ENCODE measurements around the gene ADARB1.

The ADARB1 gene

GRCh38 chr21:45122432-45123132 is 48.2 kb downstream of the ADARB1 start:
- H3K4me3 ChIP-seq (ENCODE audit: low read depth, low read length) = no peak overlapping the region
- no peak for DNase-seq (ENCODE audit: low read depth, low spot score)
- ChIA-PET POLR2A (no interaction called here), CTCF (interaction anchor here (0.7 to 4.4 kb wide), 6 partner anchors 15 to 329 kb away, joined by 3 to 30 read pairs (median 8); no protein-coding TSS in a partner anchor)
- no peak for TF ChIP-seq CTCF (IDR thresholded peaks at IDR 0.05; ENCODE audit: insufficient read depth, low read length, missing control alignments)

- no peak overlapping the region for H3K4me3 ChIP-seq (ENCODE audit: low read depth, low read length)
- POLR2A ChIA-PET = no interaction called here
- CTCF ChIA-PET = interaction anchor here (0.8 to 9.8 kb wide), 3 partner anchors 16 to 21 kb away, joined by 3 to 153 read pairs (median 3); no protein-coding TSS in a partner anchor
- no peak for DNase-seq (ENCODE audit: low read depth, low spot score)
- no peak for TF ChIP-seq CTCF (IDR thresholded peaks at IDR 0.05; ENCODE audit: insufficient read depth, low read length, missing control alignments)
These were observed 49.1 kb downstream of the ADARB1 start for GRCh38 chr21:45123440-45123839.

GRCh38 chr21:45124596-45124995 is 50.2 kb downstream of the ADARB1 start:
- TF ChIP-seq CTCF (IDR thresholded peaks at IDR 0.05; ENCODE audit: insufficient read depth, low read length, missing control alignments) = no peak
- DNase-seq (ENCODE audit: low read depth, low spot score) = no peak
- POLR2A ChIA-PET = no interaction called here
- CTCF ChIA-PET = interaction anchor here (0.8 to 10.0 kb wide), 5 partner anchors 10 to 180 kb away, joined by 3 to 270 read pairs (median 8); partner anchors contain the start of gene SLX9
- no peak overlapping the region for H3K4me3 ChIP-seq (ENCODE audit: low read depth, low read length)

GRCh38 chr21:45125357-45125756 is 51.0 kb downstream of the ADARB1 start:
- no peak for DNase-seq (ENCODE audit: low read depth, low spot score)
- TF ChIP-seq CTCF (IDR thresholded peaks at IDR 0.05; ENCODE audit: insufficient read depth, low read length, missing control alignments) = no peak
- H3K4me3 ChIP-seq (ENCODE audit: low read depth, low read length) = no peak overlapping the region
- POLR2A ChIA-PET = no interaction called here
- CTCF ChIA-PET = interaction anchor here (0.8 to 10.0 kb wide), 9 partner anchors 11 to 180 kb away, joined by 3 to 270 read pairs (median 3); partner anchors contain the start of gene SLX9

GRCh38 chr21:45126204-45126626 is 51.8 kb downstream of the ADARB1 start:
- TF ChIP-seq CTCF (IDR thresholded peaks at IDR 0.05; ENCODE audit: insufficient read depth, low read length, missing control alignments) = no peak
- H3K4me3 ChIP-seq (ENCODE audit: low read depth, low read length) = no peak overlapping the region
- CTCF ChIA-PET = interaction anchor here (0.8 to 10.0 kb wide), 11 partner anchors 12 to 181 kb away, joined by 3 to 270 read pairs (median 12); partner anchors contain the start of gene SLX9
- POLR2A ChIA-PET = no interaction called here
- no peak for DNase-seq (ENCODE audit: low read depth, low spot score)

- no peak for TF ChIP-seq CTCF (IDR thresholded peaks at IDR 0.05; ENCODE audit: insufficient read depth, low read length, missing control alignments)
- no peak overlapping the region for H3K4me3 ChIP-seq (ENCODE audit: low read depth, low read length)
- POLR2A ChIA-PET = no interaction called here
- DNase-seq (ENCODE audit: low read depth, low spot score) = no peak
- CTCF ChIA-PET = interaction anchor here (0.8 to 10.0 kb wide), 13 partner anchors 10 to 334 kb away, joined by 3 to 270 read pairs (median 24); partner anchors contain the start of gene SLX9
These were observed 52.6 kb downstream of the ADARB1 start for GRCh38 chr21:45126983-45127382.
